Activated T-helper 2 cell treated with anti-CD3 and anti-CD28 coated beads, Interferon-gamma antibody, Interleukin-2, Interleukin-4, amounts not matched to agents 10 μg/mL and 5 μg/mL and 100 μg/mL, durations not matched to agents 14 hours and 24 hours and 36 hours (primary cell): ENCODE measurements around the gene SERPINB6. TPM values are rescaled to one million over a fixed set of nuclear protein-coding genes. Genes with fewer than 3 reads are reported as not detected.
"Not testable (repeated sequence)": the region's sequence is repeated elsewhere in the genome, so short reads cannot be mapped to it uniquely, and the experiment has no call there.

Source experiments
- DNase-seq: peaks from one replicate; pipeline ENCODE4 v3.0.0; 2021; ENCODE audit warnings: low spot score
- H3K27ac Mint-ChIP-seq: one replicate; pipeline ENCODE4 v1.8.0; 2021; ENCODE audit warnings: mixed read lengths
- H3K27me3 Mint-ChIP-seq: one replicate; pipeline ENCODE4 v1.8.0; 2021; ENCODE audit warnings: low read depth, mixed read lengths
- H3K36me3 Mint-ChIP-seq: one replicate; pipeline ENCODE4 v1.8.0; 2021; ENCODE audit warnings: low read depth, mixed read lengths
- H3K4me1 Mint-ChIP-seq: one replicate; pipeline ENCODE4 v1.8.0; 2021; ENCODE audit warnings: low read depth, mixed read lengths
- H3K4me3 Mint-ChIP-seq: one replicate; pipeline ENCODE4 v1.8.0; 2021; ENCODE audit warnings: low read depth, mild to moderate bottlenecking, moderate library complexity, mixed read lengths
- H3K9me3 Mint-ChIP-seq: one replicate; pipeline ENCODE4 v1.8.0; 2021; ENCODE audit warnings: mixed read lengths
- intact Hi-C: fragments of 100-400 bp; cut with micrococcal nuclease; formaldehyde crosslinking; loops from one replicate; pipeline ENCODE4 v1.15.1; 2023
- total RNA-seq: library from RNA; stranded (reverse); gene quantifications from 2 replicates; pipeline ENCODE4 v1.2.3, GENCODE V29; 2022

SERPINB6 gene
- total RNA-seq, 1 donor from 2014 or later: 72.0 TPM

DNA sequence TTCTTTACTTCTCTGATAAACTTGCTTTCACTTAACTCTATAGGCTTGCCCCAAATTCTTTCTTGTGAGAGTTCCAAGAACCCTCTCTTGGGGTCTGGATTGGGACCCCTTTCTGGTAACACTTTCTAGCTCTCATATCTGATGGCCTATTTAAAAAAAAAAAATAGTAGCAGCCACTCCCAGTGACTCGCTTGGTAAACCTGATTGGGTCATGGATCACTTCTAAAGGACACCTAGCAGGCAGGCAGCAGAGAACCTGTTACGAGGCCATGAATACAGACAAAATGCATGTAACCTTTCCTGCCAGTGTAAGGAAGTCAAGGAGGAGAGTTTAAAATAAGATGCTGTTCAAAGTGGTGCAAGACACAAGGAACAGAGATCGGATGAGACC is 9.1 kb upstream of the SERPINB6 start:
- Mint-ChIP-seq H3K27ac (no peak overlapping the region), H3K36me3 (no peaks in the 10 kb centered on the region), H3K9me3 (no peaks in the 10 kb centered on the region), H3K27me3 (peaks cover 21% of the 10 kb centered on the region), H3K4me1 (peaks cover 20% of the 10 kb centered on the region), H3K4me3 (no peak overlapping the region)
- no peak for DNase-seq
- intact Hi-C loops: no loop called here

DNA sequence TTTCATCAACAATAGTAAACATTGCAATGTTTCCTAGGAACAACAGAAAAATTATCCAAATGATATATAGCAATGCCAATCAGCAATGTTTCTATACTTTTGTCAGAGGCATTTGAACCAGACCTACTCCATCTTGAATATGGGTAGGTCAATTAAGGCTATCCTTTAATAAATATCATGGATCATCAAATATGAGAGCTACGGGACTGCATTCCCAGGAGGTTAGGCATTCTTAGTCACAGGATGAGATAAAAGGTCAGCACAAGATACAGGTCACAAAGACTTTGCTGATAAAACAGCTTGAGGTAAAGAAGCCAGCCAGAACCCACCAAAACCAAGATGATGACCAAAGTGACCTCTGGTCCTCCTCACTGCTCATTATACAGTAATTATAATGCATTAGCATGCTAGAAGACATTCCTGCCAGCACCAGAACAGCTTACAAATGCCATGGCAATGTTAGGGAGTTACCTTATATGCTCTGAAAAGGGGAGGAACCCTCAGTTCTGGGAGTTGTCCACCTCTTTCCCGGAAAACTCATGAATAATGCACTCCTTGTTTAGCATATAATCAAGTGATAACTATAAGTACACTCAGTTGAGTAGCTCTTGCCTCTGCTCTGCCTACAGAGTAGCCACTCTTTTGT is 8.6 kb upstream of the SERPINB6 start:
- intact Hi-C loops: no loop called here
- peaks cover 21% of the 10 kb centered on the region for H3K27me3 Mint-ChIP-seq

DNA sequence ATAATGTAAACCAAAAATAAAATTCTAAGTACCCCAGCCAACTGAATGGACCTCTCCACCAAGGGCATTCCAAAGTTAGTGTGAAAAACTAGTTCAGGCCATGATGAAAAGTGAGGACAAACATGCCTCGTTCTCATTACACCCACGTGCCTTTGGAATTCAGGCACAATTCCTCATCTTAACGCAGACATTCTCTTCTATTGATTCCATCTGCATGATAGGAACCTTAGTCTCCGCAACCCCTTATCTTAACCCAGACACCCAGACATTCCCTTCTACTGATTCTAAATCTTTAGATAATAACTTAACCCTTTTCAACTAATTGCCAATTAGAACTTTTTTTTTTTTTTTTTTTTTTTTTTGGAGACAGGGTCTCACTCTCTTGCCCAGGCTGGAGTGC is 7.6 kb upstream of the SERPINB6 start:
- H3K4me1 Mint-ChIP-seq: peaks cover 21% of the 10 kb centered on the region
- H3K27ac Mint-ChIP-seq: no peak overlapping the region
- DNase-seq: no peak
- H3K36me3 Mint-ChIP-seq: no peaks in the 10 kb centered on the region
- intact Hi-C loops: no loop called here
- no peak overlapping the region for H3K4me3 Mint-ChIP-seq
- peaks cover 23% of the 10 kb centered on the region for H3K27me3 Mint-ChIP-seq
- H3K9me3 Mint-ChIP-seq: no peaks in the 10 kb centered on the region

More for the DNA sequence above, 8.6 kb upstream of the SERPINB6 start:
- H3K27ac Mint-ChIP-seq: no peak overlapping the region
- H3K4me3 Mint-ChIP-seq: no peak overlapping the region
- no peaks in the 10 kb centered on the region for H3K9me3 Mint-ChIP-seq
- H3K36me3 Mint-ChIP-seq: no peaks in the 10 kb centered on the region
- peaks cover 20% of the 10 kb centered on the region for H3K4me1 Mint-ChIP-seq
- DNase-seq: no peak

DNA sequence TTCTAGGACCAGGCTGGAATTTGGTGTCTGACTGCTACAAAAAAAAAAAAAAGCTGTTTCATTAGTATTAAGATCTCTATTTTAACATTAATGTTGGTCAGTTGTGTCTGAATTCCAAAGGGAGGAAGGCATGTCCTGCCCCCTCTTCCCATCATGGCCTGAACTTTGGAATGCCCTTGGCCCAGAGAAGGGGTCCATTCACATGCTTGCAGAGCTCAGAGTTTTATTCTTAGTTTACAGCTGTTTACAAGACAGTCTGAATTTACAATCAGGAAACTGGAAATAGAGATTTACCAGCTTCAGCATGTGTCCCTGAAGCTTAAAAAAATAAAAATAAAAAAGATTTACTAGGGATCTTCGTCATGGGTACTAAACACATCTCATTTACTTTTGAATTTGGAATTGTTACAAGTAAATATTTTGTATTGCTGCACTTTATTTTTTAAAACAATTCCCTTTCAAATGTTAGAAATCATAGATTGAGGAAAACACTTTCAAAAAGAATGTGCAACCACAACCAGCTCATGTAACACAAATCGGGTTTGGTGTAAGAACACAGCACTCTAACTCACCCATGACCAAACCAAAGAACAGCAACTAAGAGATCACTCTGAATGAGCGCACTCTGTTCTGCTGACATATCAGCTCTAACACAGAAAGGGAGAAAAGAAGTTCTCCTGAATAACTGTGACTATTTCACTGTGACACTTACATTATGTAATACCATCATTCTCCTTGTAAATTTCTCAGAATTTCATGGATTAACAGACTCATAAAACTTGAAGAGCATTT is 6.6 kb upstream of the SERPINB6 start:
- H3K36me3 Mint-ChIP-seq: peaks cover 4% of the 10 kb centered on the region
- intact Hi-C loops: no loop called here

DNA sequence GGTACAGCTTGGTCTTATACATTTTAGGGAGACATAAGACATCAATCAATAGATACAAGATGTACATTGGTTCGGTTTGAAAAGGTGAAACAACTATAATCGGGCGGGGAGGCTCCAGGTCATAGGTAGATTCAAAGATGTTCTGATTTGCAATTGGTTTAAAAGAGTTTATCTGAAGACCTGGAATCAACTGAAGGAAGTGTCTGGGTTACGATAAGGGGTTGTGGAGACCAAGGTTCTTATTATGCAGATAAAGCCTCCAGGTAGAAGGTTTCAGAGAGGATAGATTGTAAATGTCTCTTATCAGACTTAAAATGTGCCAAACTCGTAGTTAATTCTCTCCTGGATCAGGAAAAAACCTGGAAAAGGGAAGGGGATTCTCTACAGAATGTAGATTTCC is 5.9 kb upstream of the SERPINB6 start:
- no peak overlapping the region for H3K4me3 Mint-ChIP-seq

More for the DNA sequence above, 6.6 kb upstream of the SERPINB6 start:
- H3K27ac Mint-ChIP-seq: no peak overlapping the region
- DNase-seq: no peak
- H3K9me3 Mint-ChIP-seq: no peaks in the 10 kb centered on the region
- H3K4me1 Mint-ChIP-seq: peaks cover 24% of the 10 kb centered on the region
- H3K4me3 Mint-ChIP-seq: no peak overlapping the region
- H3K27me3 Mint-ChIP-seq: peaks cover 21% of the 10 kb centered on the region

DNA sequence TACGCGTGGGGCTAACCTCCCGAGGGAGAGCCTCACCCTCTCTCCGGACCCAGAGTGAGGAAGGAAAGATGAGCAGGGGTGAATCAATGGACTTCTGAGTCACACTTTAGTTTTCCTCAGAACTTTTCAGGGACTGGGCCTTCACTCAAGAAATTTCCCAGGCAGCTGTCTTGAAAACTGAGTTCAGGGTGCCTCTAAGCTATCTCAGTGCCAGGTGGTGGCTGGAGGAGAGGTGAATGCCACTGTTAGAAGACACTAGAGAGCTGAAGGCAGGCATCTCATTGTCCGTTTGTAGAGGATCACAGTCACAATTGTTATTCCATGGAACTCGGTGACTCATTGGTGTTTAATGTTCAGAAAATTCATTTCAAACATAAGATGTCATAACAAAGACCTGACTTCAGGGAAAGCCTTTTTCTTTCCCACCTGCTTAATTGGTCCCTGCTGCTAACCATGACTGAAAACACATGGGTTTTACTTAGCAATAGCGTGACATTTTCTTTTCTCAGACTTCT is 5.3 kb upstream of the SERPINB6 start:
- no peak for DNase-seq
- H3K27me3 Mint-ChIP-seq: peaks cover 15% of the 10 kb centered on the region
- no peaks in the 10 kb centered on the region for H3K9me3 Mint-ChIP-seq
- H3K4me1 Mint-ChIP-seq: peaks cover 36% of the 10 kb centered on the region
- H3K36me3 Mint-ChIP-seq: peaks cover 8% of the 10 kb centered on the region
- peak overlapping the region; percentile 66 for H3K27ac Mint-ChIP-seq
- H3K4me3 Mint-ChIP-seq: no peak overlapping the region
- intact Hi-C loops: loop anchor here (1.0 kb wide), 1 partner anchor 36 kb away; no protein-coding TSS in a partner anchor

More for the DNA sequence above, 5.9 kb upstream of the SERPINB6 start:
- Mint-ChIP-seq H3K9me3 (no peaks in the 10 kb centered on the region), H3K27ac (peak overlapping the region; percentile 66), H3K36me3 (peaks cover 5% of the 10 kb centered on the region), H3K27me3 (peaks cover 16% of the 10 kb centered on the region), H3K4me1 (peaks cover 29% of the 10 kb centered on the region)
- no peak for DNase-seq
- intact Hi-C loops: no loop called here

DNA sequence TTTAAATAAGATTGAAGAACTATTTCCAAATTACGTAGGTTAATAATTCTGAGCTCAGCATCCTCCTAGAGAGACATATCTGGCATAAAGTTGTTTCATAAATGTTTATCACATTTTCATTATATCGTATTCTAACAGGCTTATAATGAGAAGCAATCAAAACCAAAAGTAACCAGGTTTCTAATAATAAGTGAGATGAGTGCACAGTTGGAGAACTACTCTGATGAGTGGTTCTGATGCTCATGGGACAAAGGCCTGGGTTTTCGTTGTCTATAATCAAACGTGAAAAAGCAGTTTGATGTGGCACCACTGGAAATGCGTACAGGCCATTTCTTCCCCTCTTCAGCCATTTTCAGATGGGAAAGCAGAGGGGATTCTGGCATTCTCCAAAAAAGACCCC is 4.7 kb upstream of the SERPINB6 start:
- Mint-ChIP-seq H3K36me3 (peaks cover 8% of the 10 kb centered on the region), H3K27ac (no peak overlapping the region), H3K4me1 (peaks cover 36% of the 10 kb centered on the region), H3K27me3 (peaks cover 10% of the 10 kb centered on the region), H3K9me3 (no peaks in the 10 kb centered on the region), H3K4me3 (no peak overlapping the region)
- no peak for DNase-seq
- intact Hi-C loops: loop anchor here (1.0 kb wide), 1 partner anchor 36 kb away; no protein-coding TSS in a partner anchor

DNA sequence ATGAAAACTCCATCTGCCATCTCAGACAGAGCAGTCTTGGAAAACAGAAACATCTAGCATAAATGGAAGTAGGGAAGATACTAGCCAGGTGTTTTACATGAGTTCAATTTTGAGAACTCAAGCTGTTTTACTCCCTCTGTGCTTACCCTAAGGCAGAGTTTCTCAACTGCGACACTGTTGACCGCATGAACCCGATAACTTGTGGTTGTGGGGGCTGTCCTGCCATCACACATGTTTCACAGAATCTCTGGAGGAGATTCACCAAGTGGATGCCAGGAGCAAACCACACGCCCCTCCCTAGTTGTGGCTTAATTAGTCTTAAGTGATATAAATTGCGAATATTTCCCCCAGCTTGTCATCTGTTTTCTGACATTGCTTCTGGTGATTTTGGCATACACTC is 2.3 kb upstream of the SERPINB6 start:
- Mint-ChIP-seq H3K4me3 (no peak overlapping the region), H3K27me3 (peaks cover 10% of the 10 kb centered on the region), H3K36me3 (peaks cover 14% of the 10 kb centered on the region), H3K9me3 (no peaks in the 10 kb centered on the region), H3K27ac (no peak overlapping the region), H3K4me1 (peaks cover 40% of the 10 kb centered on the region)
- no peak for DNase-seq
- intact Hi-C loops: no loop called here

DNA sequence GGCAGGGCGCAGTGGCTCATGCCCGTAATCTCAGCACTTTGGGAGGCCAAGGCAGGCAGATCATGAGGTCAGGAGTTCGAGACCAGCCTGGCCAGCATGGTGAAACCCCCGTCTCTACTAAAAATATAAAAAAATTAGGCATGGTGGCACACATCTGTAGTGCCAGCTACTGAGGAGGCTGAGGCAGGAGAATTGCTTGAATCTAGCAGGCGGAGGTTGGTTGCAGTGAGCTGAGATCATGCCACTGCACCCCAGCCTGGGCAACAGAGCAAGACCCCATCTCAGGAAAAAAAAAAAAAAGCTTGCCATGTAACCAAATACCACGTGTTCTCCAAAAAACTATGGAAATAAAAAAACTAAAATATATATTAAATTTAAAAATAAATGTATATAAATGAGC is 1.8 kb upstream of the SERPINB6 start:
- DNase-seq, intact Hi-C loops, H3K9me3 Mint-ChIP-seq, H3K4me3 Mint-ChIP-seq, H3K27ac Mint-ChIP-seq: not testable (repeated sequence)
- H3K27me3 Mint-ChIP-seq: peaks cover 11% of the 10 kb centered on the region
- peaks cover 18% of the 10 kb centered on the region for H3K36me3 Mint-ChIP-seq
- peaks cover 40% of the 10 kb centered on the region for H3K4me1 Mint-ChIP-seq

DNA sequence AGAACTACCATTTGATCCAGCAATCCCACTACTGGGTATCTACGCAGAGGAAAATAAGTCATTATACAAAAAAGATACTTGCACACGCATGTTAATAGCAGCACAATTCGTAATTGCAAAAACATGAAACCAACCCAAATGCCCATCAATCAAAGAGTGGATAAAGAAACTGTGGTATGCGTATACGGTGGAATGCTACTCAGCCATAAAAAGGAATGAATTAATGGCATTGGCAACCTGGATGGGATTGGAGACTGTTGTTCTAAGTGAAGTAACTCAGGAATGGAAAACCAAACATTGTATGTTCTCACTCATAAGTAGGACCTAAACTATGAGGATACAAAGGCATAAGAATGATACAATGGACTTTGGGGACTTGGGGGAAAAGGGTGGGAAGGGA is 1.3 kb upstream of the SERPINB6 start:
- H3K4me1 Mint-ChIP-seq: peaks cover 42% of the 10 kb centered on the region

DNA sequence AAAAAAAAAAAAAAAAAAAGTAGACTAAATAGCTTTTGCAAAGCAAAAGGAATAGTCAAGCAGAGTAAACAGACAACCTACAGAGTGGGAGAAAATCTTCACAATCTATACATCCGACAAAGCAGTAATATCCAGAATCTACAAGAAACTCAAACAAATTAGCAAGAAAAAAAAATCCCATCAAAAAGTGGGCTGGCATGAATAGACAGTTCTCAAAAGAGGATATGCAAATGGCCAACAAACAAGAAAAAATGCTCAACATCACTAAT is 786 bp upstream of the SERPINB6 start:
- Mint-ChIP-seq H3K27me3 (peaks cover 11% of the 10 kb centered on the region), H3K4me1 (peaks cover 44% of the 10 kb centered on the region), H3K4me3 (peak overlapping the region; percentile 82), H3K27ac (peak overlapping the region; percentile 75), H3K36me3 (peaks cover 23% of the 10 kb centered on the region)
- intact Hi-C loops, DNase-seq, H3K9me3 Mint-ChIP-seq: not testable (repeated sequence)

More for the DNA sequence above, 1.3 kb upstream of the SERPINB6 start:
- H3K9me3 Mint-ChIP-seq, DNase-seq, H3K27ac Mint-ChIP-seq, intact Hi-C loops: not testable (repeated sequence)
- Mint-ChIP-seq H3K36me3 (peaks cover 22% of the 10 kb centered on the region), H3K4me3 (peak overlapping the region; percentile 82), H3K27me3 (peaks cover 11% of the 10 kb centered on the region)

DNA sequence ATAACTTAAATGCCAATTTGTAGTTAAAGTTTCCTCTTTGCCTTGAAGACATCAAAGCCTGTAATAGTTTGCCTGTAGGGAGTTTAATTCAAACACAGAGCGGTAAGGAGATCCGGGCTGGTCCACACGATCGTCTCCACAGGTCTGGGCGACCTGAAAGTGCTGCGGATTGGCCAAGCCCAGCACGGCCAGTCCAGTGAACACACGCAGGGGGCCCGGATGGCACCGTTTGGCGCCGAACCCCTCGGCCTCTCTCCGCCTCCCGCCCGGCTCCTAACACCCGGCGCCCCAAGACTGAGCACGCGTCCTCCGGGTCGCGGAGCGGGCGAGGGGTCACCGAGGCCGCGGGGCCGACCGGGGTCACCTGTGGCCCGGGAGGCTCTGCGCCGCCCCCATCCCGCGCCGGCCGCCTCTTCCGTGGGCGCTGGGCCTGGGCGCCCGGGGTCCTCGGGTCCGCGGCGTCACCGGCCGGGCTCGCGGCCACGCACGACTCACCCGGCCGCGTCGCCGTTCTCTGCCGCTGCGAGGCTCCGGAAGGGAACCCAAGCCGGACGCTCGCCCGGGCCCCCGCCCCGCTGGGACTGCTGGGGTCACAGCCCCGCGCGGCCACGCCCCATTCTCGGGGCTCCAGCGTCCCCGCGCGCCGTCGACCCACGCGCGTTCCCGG is 481 bp downstream of the SERPINB6 start:
- Mint-ChIP-seq H3K9me3 (no peaks in the 10 kb centered on the region), H3K4me3 (peak overlapping the region; percentile 83), H3K4me1 (peaks cover 38% of the 10 kb centered on the region), H3K36me3 (peaks cover 23% of the 10 kb centered on the region), H3K27me3 (peaks cover 11% of the 10 kb centered on the region), H3K27ac (peak overlapping the region; percentile 81)
- DNase-seq: peak; percentile 32
- intact Hi-C loops: loop anchor here (1.0 to 2.0 kb wide), 3 partner anchors 18 to 31 kb away; no protein-coding TSS in a partner anchor
